K562 (cell line): ENCODE data around the gene RYK. TPM values are rescaled to one million over a fixed set of nuclear protein-coding genes. Genes with fewer than 3 reads are reported as not detected.

Source experiments
- ATAC-seq: fragments of 200-7000 bp; cut with Tn5 transposase; 3 replicates; pipeline ENCODE4 v1.9.1; 2020; ENCODE audit warnings: moderate library complexity
- BruUV-seq: library from RNA; stranded (reverse); fragments of 400-500 nt; replicated peaks from 2 replicates; lab custom pipeline; 2021; lab: Mats Ljungman, UMichigan
- CTCF ChIA-PET: fragments of 300-600 bp; formaldehyde crosslinking; extraction: SDS; loops from one replicate; lab custom pipeline; 2021; ENCODE audit warnings: low intra/inter-chr PET ratio; lab: Yijun Ruan, JAX
- POLR2A ChIA-PET: fragments of 300-600, 350-650 bp; sonication (Branson Sonifier 250); formaldehyde crosslinking; extraction: SDS; loops from one replicate; lab custom pipeline; 2021; ENCODE audit warnings: antibody characterized with exemption, inconsistent platforms; lab: Yijun Ruan, JAX
- DNase-seq, 4 experiments: peaks; one replicate each; pipeline versions ENCODE4 v3.0.0 to v3.0.0-alpha.2; 2011 to 2018; ENCODE audit warnings: low spot score in 3 of 4, mixed read lengths in 3 of 4; ENCODE audit errors: extremely low read depth in 1 of 4
- FAIRE-seq: peaks from 2 replicates; lab custom pipeline; 2011; peaks lifted over from hg19 to GRCh38; lab: Jason Lieb, UNC
- H2AFZ ChIP-seq: 2 replicates; pipeline ENCODE4 v1.6.0; 2011; ENCODE audit warnings: low read depth, low read length, control low read depth, inconsistent platforms
- H3K27ac ChIP-seq: fragments of 200-600 bp; 3 replicates; pipeline ENCODE4 v1.8.0; 2011; ENCODE audit warnings: low read depth, mild to moderate bottlenecking, control low read depth, inconsistent platforms, low read length, moderate library complexity, mixed read lengths; ENCODE audit errors: extremely low read depth
- H3K27me3 ChIP-seq, 2 experiments: fragments of 300-600 bp in 1 of 2; 2 replicates in 1 of 2; 3 replicates in 1 of 2; pipeline versions ENCODE4 v1.6.0 to v1.8.0; 2011; ENCODE audit warnings: inconsistent platforms in 2 of 2, low read length in 2 of 2, mild to moderate bottlenecking in 1 of 2, mixed read lengths in 1 of 2, moderate library complexity in 1 of 2; ENCODE audit not compliant: control insufficient read depth in 2 of 2, insufficient read depth in 2 of 2
- H3K36me3 ChIP-seq: fragments of 300-600 bp; 3 replicates; pipeline ENCODE4 v1.8.0; 2011; ENCODE audit warnings: mild to moderate bottlenecking, low read length, inconsistent platforms; ENCODE audit not compliant: control insufficient read depth, insufficient read depth
- H3K4me1 ChIP-seq, 2 experiments: fragments of 200-600 bp in 1 of 2; replicated peaks in 1 of 2; 2 replicates in 1 of 2; 3 replicates in 1 of 2; pipeline versions ENCODE4 v1.5.1 to v1.8.0; 2011; ENCODE audit warnings: inconsistent platforms in 2 of 2, low read length in 2 of 2, mild to moderate bottlenecking in 1 of 2, mixed read lengths in 1 of 2, moderate library complexity in 1 of 2; ENCODE audit not compliant: control insufficient read depth in 2 of 2, insufficient read depth in 2 of 2
- H3K4me2 ChIP-seq: 2 replicates; pipeline ENCODE4 v1.6.1; 2011; ENCODE audit warnings: low read length, control low read depth, inconsistent platforms, mixed read lengths; ENCODE audit not compliant: insufficient read depth
- H3K4me3 ChIP-seq: fragments of 200-600 bp; sonication (generic), shearing (Covaris generic); 2 replicates; pipeline ENCODE4 v1.5.1; 2016; ENCODE audit warnings: control low read depth, inconsistent platforms
- H3K79me2 ChIP-seq: fragments of 200-600 bp; 3 replicates; pipeline ENCODE4 v1.8.0; 2011; ENCODE audit warnings: low read length, inconsistent platforms; ENCODE audit not compliant: control insufficient read depth, insufficient read depth
- H3K9ac ChIP-seq, 2 experiments: 2 replicates each; pipeline versions ENCODE4 v1.6.0 to v1.6.1; 2011; ENCODE audit warnings: low read depth in 2 of 2, low read length in 2 of 2, control low read depth in 1 of 2, inconsistent platforms in 1 of 2, mild to moderate bottlenecking in 1 of 2, mixed read lengths in 1 of 2; ENCODE audit not compliant: insufficient read depth in 1 of 2
- H3K9me1 ChIP-seq: one replicate; pipeline ENCODE4 v1.6.0; 2011; ENCODE audit warnings: inconsistent platforms, mild to moderate bottlenecking, low read length, moderate library complexity; ENCODE audit not compliant: control insufficient read depth, insufficient read depth
- H3K9me3 ChIP-seq: replicated peaks from 2 replicates; pipeline ENCODE4 v1.5.1; 2011; ENCODE audit warnings: low read depth, low read length, inconsistent platforms; ENCODE audit not compliant: control insufficient read depth, insufficient read depth
- H4K20me1 ChIP-seq: replicated peaks from 2 replicates; pipeline ENCODE4 v1.6.1; 2011; ENCODE audit warnings: low read length, inconsistent platforms, mixed read lengths; ENCODE audit not compliant: control insufficient read depth, insufficient read depth
- MEF2A ChIP-seq: IDR thresholded peaks from 2 replicates; pipeline ENCODE4 v1.6.1; 2011; ENCODE audit warnings: low read depth, mild to moderate bottlenecking, low read length, moderate library complexity; ENCODE audit not compliant: control insufficient read depth
- NR2F6 ChIP-seq: fragments of 450-650 bp; formaldehyde crosslinking; IDR thresholded peaks from 2 replicates; pipeline ENCODE4 v1.4.0; 2020; ENCODE audit warnings: mild to moderate bottlenecking
- RB1 ChIP-seq: fragments of 450-650 bp; IDR thresholded peaks from 2 replicates; pipeline ENCODE4 v1.6.1; 2017; ENCODE audit warnings: low read depth, mild to moderate bottlenecking
- RCOR1 ChIP-seq, 2 experiments: IDR thresholded peaks; 2 replicates each; pipeline ENCODE4 v1.6.1; 2012; ENCODE audit warnings: low read depth in 2 of 2, low read length in 2 of 2, borderline replicate concordance in 1 of 2, improper control_type of control experiment in 1 of 2
- SMARCA5 ChIP-seq: fragments of 450-650 bp; IDR thresholded peaks from 2 replicates; pipeline ENCODE4 v1.6.1; 2016
- SRSF9 ChIP-seq: fragments of 200-400 bp; formaldehyde crosslinking; IDR thresholded peaks from 2 replicates; pipeline ENCODE4 v1.6.1; 2017; ENCODE audit warnings: low read depth, low read length, borderline replicate concordance
- STAT5A ChIP-seq: IDR thresholded peaks from 2 replicates; pipeline ENCODE4 v1.6.1; 2012; ENCODE audit warnings: low read length, inconsistent platforms, borderline replicate concordance
- ZKSCAN1 ChIP-seq: fragments of 150-350 bp; IDR thresholded peaks from 2 replicates; pipeline ENCODE4 v1.6.1; 2016; ENCODE audit warnings: low read depth, low read length
- ZNF589 ChIP-seq: fragments of 200-800 bp; sonication (Bioruptor generic); IDR thresholded peaks from 2 replicates; pipeline ENCODE4 v1.6.1; 2016; ENCODE audit warnings: low read depth, missing genetic modification characterization, missing compliant biosample characterization
- in situ Hi-C: fragments of 300-500 bp; cut with MboI; formaldehyde crosslinking; loops from 4 replicates; pipeline ENCODE4 v1.15.0; 2018; ENCODE audit warnings: inconsistent platforms, mixed read lengths
- intact Hi-C: fragments of 100-400 bp; cut with micrococcal nuclease; formaldehyde crosslinking; loops from 2 replicates; pipeline ENCODE4 v1.14.2; 2022
- polyA plus RNA-seq, 8 experiments: library from polyadenylated mRNA; depleted of rRNA in 4 of 8; stranded (reverse) in 5 of 8; unstranded in 3 of 8; fragments of >200 nt; fragmentation: Nextera tagmentation in 2 of 8; fragmentation: Illumina TruSeq in 1 of 8; extraction: Ambion mirVana in 2 of 8; extraction: Trizol in 1 of 8; gene quantifications; 2 replicates each; pipeline versions ENCODE4 v1.2.1 to v1.2.3, GENCODE V29; 2011 to 2014; ENCODE audit warnings: inconsistent platforms in 1 of 8, missing spikeins in 1 of 8
- total RNA-seq, 7 experiments: library from RNA; depleted of rRNA in 6 of 7; stranded (reverse); fragments of >200 nt in 6 of 7; fragmentation: Illumina TruSeq in 2 of 7; extraction: Trizol in 2 of 7; gene quantifications; 2 replicates each; pipeline versions ENCODE4 v1.2.1 to v1.2.3, GENCODE V29; 2011 to 2021; ENCODE audit warnings: low replicate concordance in 1 of 7
- TF ChIP-seq, protein P1 (sequence below): fragments of 250-450 bp; sonication (Bioruptor Pico); IDR thresholded peaks from 2 replicates; pipeline ENCODE4 v1.8.0; 2022; ENCODE audit warnings: inconsistent platforms
- TF ChIP-seq, protein P2 (sequence below), 2 experiments: fragments of 450-650 bp; conservative IDR thresholded peaks; 2 replicates each; pipeline ENCODE4 v1.6.1; 2017; ENCODE audit warnings: mild to moderate bottlenecking in 2 of 2, moderate library complexity in 2 of 2
- TF ChIP-seq, protein P3 (sequence below): fragments of 250-450 bp; sonication (Bioruptor Pico); IDR thresholded peaks from 2 replicates; pipeline ENCODE4 v1.8.0; 2022; ENCODE audit warnings: inconsistent platforms, mild to moderate bottlenecking, moderate library complexity, borderline replicate concordance
- TF ChIP-seq, protein P4 (sequence below): fragments of 250-450 bp; sonication (Bioruptor Pico); IDR thresholded peaks from 2 replicates; pipeline ENCODE4 v1.8.0; 2021; ENCODE audit warnings: mild to moderate bottlenecking, moderate library complexity

The RYK gene
- total and polyA plus RNA-seq, 9 of the 15 experiments (the other 6 are each of a cell fraction or from before 2014, with no cell fraction given): 4.2 to 29.5 (median 16.6) TPM

DNA sequence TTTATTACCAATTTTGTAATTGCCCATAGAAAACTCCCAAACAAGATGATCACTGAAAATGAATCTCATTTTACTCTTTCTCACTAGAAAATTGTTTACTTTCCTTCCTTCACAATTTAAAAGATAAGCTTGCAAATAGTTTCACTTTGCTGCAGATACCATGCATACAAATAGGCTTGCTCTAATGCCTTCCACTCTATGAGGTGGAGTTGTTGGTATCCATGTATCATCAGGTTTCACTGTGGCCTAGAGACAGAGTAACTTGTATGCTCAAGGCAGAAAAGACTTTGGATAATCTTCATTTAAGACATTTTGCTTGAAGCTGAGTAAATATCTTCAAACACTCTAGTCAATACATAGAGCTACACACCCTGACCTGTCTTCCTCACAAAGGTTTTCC lies 60.8 kb downstream of the RYK start:
- no peak overlapping the region for H3K27ac ChIP-seq
- no peak overlapping the region for H2AFZ ChIP-seq
- ChIA-PET POLR2A (no interaction called here), CTCF (no interaction called here)
- H3K9me3 ChIP-seq: no peaks in the 10 kb centered on the region
- TF ChIP-seq RCOR1 (IDR thresholded peaks at IDR 0.05; ENCODE audit: borderline replicate concordance in 1 of 2, low read depth in 2 of 2, low read length in 2 of 2) (no peak), ZKSCAN1 (no peak), SMARCA5 (no peak), SRSF9 (no peak), STAT5A (no peak), NR2F6 (CRISPR knock-in tag) (no peak), ZNF589 (CRISPR knock-in tag) (no peak), MEF2A (no peak), RB1 (no peak)
- TF ChIP-seq, protein P1, sequence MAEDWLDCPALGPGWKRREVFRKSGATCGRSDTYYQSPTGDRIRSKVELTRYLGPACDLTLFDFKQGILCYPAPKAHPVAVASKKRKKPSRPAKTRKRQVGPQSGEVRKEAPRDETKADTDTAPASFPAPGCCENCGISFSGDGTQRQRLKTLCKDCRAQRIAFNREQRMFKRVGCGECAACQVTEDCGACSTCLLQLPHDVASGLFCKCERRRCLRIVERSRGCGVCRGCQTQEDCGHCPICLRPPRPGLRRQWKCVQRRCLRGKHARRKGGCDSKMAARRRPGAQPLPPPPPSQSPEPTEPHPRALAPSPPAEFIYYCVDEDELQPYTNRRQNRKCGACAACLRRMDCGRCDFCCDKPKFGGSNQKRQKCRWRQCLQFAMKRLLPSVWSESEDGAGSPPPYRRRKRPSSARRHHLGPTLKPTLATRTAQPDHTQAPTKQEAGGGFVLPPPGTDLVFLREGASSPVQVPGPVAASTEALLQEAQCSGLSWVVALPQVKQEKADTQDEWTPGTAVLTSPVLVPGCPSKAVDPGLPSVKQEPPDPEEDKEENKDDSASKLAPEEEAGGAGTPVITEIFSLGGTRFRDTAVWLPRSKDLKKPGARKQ (CRISPR knock-in tag): no peak
- TF ChIP-seq, protein P2, sequence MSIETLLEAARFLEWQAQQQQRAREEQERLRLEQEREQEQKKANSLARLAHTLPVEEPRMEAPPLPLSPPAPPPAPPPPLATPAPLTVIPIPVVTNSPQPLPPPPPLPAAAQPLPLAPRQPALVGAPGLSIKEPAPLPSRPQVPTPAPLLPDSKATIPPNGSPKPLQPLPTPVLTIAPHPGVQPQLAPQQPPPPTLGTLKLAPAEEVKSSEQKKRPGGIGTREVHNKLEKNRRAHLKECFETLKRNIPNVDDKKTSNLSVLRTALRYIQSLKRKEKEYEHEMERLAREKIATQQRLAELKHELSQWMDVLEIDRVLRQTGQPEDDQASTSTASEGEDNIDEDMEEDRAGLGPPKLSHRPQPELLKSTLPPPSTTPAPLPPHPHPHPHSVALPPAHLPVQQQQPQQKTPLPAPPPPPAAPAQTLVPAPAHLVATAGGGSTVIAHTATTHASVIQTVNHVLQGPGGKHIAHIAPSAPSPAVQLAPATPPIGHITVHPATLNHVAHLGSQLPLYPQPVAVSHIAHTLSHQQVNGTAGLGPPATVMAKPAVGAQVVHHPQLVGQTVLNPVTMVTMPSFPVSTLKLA (conservative IDR thresholded peaks at IDR 0.05): no peak
- TF ChIP-seq, protein P3, sequence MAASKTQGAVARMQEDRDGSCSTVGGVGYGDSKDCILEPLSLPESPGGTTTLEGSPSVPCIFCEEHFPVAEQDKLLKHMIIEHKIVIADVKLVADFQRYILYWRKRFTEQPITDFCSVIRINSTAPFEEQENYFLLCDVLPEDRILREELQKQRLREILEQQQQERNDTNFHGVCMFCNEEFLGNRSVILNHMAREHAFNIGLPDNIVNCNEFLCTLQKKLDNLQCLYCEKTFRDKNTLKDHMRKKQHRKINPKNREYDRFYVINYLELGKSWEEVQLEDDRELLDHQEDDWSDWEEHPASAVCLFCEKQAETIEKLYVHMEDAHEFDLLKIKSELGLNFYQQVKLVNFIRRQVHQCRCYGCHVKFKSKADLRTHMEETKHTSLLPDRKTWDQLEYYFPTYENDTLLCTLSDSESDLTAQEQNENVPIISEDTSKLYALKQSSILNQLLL (CRISPR knock-in tag): no peak
- TF ChIP-seq, protein P4, sequence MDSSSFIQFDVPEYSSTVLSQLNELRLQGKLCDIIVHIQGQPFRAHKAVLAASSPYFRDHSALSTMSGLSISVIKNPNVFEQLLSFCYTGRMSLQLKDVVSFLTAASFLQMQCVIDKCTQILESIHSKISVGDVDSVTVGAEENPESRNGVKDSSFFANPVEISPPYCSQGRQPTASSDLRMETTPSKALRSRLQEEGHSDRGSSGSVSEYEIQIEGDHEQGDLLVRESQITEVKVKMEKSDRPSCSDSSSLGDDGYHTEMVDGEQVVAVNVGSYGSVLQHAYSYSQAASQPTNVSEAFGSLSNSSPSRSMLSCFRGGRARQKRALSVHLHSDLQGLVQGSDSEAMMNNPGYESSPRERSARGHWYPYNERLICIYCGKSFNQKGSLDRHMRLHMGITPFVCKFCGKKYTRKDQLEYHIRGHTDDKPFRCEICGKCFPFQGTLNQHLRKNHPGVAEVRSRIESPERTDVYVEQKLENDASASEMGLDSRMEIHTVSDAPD (CRISPR knock-in tag): no peak
- no peak overlapping the region for H3K9ac ChIP-seq
- H3K9me1 ChIP-seq: no peaks in the 10 kb centered on the region
- DNase-seq (no peak), ATAC-seq (no peak), FAIRE-seq (no peak)
- no peak overlapping the region for H3K4me3 ChIP-seq
- peaks cover 9% of the 10 kb centered on the region; the same call in 1 of the 3 replicates for H3K36me3 ChIP-seq
- BruUV-seq: no TSS peak
- no peaks in the 10 kb centered on the region for H3K27me3 ChIP-seq
- H3K4me1 ChIP-seq: no peaks in the 10 kb centered on the region
- in situ Hi-C loops: no loop called here
- no peaks in the 10 kb centered on the region for H3K79me2 ChIP-seq
- H3K4me2 ChIP-seq: no peak overlapping the region
- no peaks in the 10 kb centered on the region for H4K20me1 ChIP-seq
- intact Hi-C loops: no loop called here
